ENCODE data around the gene KRT34. TPM values are rescaled to one million over a fixed set of nuclear protein-coding genes. Genes with fewer than 3 reads are reported as not detected.
"Not testable (repeated sequence)": the region's sequence is repeated elsewhere in the genome, so short reads cannot be mapped to it uniquely, and the experiment has no call there.

Gene KRT34
- total RNA-seq, 2 experiments from 2014 or later: not detected

DNA sequence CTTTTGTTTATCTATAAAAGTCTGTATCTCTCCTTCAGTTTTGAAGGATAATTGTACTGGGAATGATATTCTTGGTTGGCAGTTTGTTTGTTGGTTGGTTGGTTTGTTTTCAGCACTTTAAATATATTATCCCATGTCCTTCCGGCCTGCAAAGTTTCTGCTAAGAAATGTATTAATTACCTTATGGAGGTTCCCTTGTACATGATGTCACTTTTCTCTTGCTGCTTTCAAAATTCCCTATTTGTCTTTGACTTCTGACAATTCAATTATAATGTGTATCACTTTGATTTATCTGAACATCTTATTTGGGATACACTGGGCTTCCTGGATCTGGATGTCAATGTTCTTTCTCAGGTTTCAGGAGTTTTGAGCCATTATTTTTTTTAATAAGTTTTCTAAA lies 4.1 kb upstream of the KRT34 start:
- intact Hi-C loops (cut with micrococcal nuclease): no loop called here
- H3K4me1 Mint-ChIP-seq (ENCODE audit: low read depth): no peaks in the 10 kb centered on the region
- H3K36me3 Mint-ChIP-seq: peaks cover 8% of the 10 kb centered on the region
- no peak overlapping the region for H3K27ac Mint-ChIP-seq
- H3K9me3 Mint-ChIP-seq: peaks cover 13% of the 10 kb centered on the region
- ChIA-PET CTCF (no interaction called here), POLR2A (no interaction called here)
- H3K27me3 Mint-ChIP-seq: peaks cover 4% of the 10 kb centered on the region
- H3K4me3 Mint-ChIP-seq: no peak overlapping the region
- no peak for DNase-seq

DNA sequence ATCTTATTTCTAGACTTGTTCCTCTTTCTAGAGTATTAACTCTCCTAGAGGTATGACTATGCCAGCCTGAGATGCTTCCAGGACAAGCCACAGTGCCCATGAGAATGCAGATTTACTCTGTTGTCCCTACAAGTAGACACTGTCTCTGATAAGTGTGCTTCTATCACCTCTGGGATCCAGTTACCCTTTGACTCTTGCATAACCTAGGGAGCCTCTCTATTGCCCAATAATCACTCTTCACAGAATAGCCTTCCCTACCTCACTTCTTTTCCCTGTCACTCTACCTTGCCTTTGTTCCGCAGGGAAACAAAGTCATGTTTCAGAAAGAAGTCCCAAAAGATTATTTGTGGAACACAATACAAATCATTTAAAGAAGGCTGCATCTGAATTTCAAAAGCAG lies 1.6 kb upstream of the KRT34 start:
- no peaks in the 10 kb centered on the region for H3K27me3 Mint-ChIP-seq
- ChIA-PET CTCF (no interaction called here), POLR2A (no interaction called here)

DNA sequence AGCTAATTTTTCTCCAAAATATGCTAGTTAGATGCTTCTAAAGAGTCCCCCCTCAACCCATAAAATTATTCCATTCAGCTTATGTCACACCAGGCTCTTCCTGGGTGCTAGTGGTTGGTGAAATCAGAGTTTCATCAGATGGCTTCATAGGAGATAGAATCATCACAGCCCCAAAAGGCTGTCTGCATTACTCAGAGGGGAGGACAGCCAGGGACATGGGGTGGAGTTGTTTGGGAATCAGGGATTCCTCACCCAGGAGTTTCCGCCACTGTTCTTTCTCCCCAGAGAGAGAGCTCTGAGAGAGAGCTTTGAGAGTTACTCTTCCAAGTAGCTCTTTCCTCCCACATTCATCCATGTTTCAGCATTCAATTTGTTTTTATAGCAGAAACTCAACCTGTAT lies 288 bp upstream of the KRT34 start:
- ChIA-PET CTCF (interaction anchor here (1.1 kb wide), 1 partner anchor 167 kb away, joined by 3 read pairs; no protein-coding TSS in a partner anchor), POLR2A (no interaction called here)
- DNase-seq: no peak
- H3K27me3 Mint-ChIP-seq: no peaks in the 10 kb centered on the region
- peaks cover 12% of the 10 kb centered on the region for H3K9me3 Mint-ChIP-seq
- intact Hi-C loops (cut with micrococcal nuclease): no loop called here
- peaks cover 7% of the 10 kb centered on the region for H3K36me3 Mint-ChIP-seq
- peaks cover 6% of the 10 kb centered on the region for H3K4me1 Mint-ChIP-seq (ENCODE audit: low read depth)
- H3K27ac Mint-ChIP-seq: no peak overlapping the region
- H3K4me3 Mint-ChIP-seq: no peak overlapping the region

More for the DNA sequence above, 1.6 kb upstream of the KRT34 start:
- Mint-ChIP-seq H3K9me3 (peaks cover 13% of the 10 kb centered on the region), H3K36me3 (peaks cover 8% of the 10 kb centered on the region), H3K27ac (no peak overlapping the region), H3K4me3 (no peak overlapping the region), H3K4me1 (ENCODE audit: low read depth) (no peaks in the 10 kb centered on the region)
- intact Hi-C loops (cut with micrococcal nuclease): no loop called here
- DNase-seq: no peak

DNA sequence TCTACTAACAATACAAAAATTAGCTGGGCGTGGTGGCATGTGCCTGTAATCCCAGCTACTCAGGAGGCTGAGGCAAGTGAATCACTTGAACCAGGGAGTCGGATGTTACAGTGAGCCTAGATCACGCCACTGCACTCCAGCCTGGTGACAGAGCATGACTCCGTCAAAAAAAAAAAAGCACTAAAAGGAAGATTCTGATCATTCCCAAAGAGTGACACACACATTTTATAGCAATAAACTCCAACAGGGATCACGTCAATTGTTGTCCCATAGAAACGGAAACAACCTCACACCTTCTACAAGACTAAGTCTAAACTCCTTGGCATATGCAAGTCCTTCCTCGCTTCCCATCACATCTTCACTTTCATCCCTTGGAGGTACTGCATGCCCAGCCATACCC lies 2.0 kb downstream of the KRT34 start:
- H3K27ac Mint-ChIP-seq; H3K27me3 Mint-ChIP-seq; DNase-seq; POLR2A ChIA-PET; H3K4me1 Mint-ChIP-seq (ENCODE audit: low read depth); CTCF ChIA-PET; H3K4me3 Mint-ChIP-seq; H3K9me3 Mint-ChIP-seq; intact Hi-C loops (cut with micrococcal nuclease); H3K36me3 Mint-ChIP-seq: not testable (repeated sequence)

DNA sequence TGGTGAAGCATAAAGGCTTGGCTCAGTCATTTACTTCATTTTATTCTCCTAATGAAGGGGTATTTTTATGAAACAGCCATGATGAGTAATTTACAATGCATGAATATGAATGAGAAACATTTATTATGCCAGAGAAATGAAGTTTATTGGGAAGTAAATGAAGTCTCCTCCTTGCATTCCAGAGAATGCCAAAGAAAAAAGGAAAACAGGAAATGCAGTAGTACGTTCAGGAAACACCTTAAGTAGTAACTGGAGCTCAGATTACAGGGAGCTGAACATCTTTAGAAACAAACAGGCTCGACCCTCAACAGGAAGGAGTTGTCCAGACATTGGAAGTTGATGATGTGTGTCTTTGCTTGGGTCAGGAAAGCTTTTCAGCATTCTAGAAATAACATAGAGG lies 4.6 kb downstream of the KRT34 start:
- Mint-ChIP-seq H3K36me3 (peaks cover 1% of the 10 kb centered on the region), H3K27me3 (no peaks in the 10 kb centered on the region), H3K27ac (no peak overlapping the region), H3K9me3 (peaks cover 11% of the 10 kb centered on the region), H3K4me3 (no peak overlapping the region), H3K4me1 (ENCODE audit: low read depth) (peaks cover 6% of the 10 kb centered on the region)
- ChIA-PET POLR2A (no interaction called here), CTCF (no interaction called here)
- intact Hi-C loops (cut with micrococcal nuclease): no loop called here
- no peak for DNase-seq

DNA sequence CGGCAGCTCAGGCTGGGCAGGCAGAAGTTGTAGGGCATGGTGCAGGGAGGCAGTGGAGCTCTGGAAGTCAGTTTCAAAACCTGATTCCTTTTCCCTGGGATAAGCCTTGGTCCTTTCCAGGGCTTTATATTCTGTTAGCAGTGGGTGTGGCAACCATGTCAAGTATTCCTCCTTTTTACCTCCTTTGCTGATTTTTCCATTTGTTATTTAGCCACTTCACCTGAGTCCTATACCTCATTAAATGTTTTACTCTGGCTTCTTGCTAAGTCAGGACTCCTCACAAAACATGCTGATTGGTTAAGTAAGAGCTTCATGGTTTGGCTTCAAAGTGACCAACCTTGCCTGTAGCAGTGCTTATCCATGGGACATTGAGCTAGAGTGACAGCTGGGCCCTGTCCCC lies 12.4 kb downstream of the KRT34 start, which contains the start of gene KRT33B:
KRT33B (minus strand) TSS at position 101 of the 400 bp plus-strand sequence; CDS start at position 38, 63 bp downstream.
- Mint-ChIP-seq H3K36me3 (no peaks in the 10 kb centered on the region), H3K9me3 (peaks cover 8% of the 10 kb centered on the region), H3K4me1 (ENCODE audit: low read depth) (peaks cover 3% of the 10 kb centered on the region), H3K27ac (no peak within 1 kb of the TSS), H3K27me3 (no peaks in the 10 kb centered on the region), H3K4me3 (no peak within 1 kb of the TSS)
- no peak for DNase-seq
- CTCF ChIA-PET: interaction anchor here (1.7 kb wide), 1 partner anchor 179 kb away, joined by 4 read pairs; no protein-coding TSS in a partner anchor
- intact Hi-C loops (cut with micrococcal nuclease): no loop called here
- POLR2A ChIA-PET: no interaction called here

DNA sequence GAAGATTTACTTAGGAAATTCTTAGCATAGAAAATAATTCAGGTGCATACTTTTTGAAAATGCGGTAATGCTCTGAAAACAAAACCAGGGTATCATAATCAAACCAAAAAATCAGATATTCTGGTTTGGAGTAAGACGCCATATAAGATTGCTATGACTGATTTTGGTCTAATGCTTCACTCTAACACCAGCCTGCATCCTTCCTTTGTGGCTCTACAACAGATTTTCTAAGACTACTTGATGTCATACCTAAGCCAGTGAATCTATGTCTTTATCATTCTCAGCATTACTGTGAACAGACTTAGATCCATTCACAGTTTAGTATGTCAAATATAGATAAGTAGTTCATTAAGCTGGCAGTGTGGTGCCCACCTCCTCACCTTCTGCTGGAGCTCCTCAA lies 13.1 kb downstream of the KRT34 start:
- H3K4me1 Mint-ChIP-seq (ENCODE audit: low read depth): peaks cover 8% of the 10 kb centered on the region
- H3K27ac Mint-ChIP-seq: no peak overlapping the region
- H3K27me3 Mint-ChIP-seq: no peaks in the 10 kb centered on the region
- H3K9me3 Mint-ChIP-seq: peaks cover 2% of the 10 kb centered on the region
- no peak for DNase-seq
- H3K4me3 Mint-ChIP-seq: no peak overlapping the region
- intact Hi-C loops (cut with micrococcal nuclease): no loop called here
- CTCF ChIA-PET: no interaction called here
- POLR2A ChIA-PET: no interaction called here
- no peaks in the 10 kb centered on the region for H3K36me3 Mint-ChIP-seq

DNA sequence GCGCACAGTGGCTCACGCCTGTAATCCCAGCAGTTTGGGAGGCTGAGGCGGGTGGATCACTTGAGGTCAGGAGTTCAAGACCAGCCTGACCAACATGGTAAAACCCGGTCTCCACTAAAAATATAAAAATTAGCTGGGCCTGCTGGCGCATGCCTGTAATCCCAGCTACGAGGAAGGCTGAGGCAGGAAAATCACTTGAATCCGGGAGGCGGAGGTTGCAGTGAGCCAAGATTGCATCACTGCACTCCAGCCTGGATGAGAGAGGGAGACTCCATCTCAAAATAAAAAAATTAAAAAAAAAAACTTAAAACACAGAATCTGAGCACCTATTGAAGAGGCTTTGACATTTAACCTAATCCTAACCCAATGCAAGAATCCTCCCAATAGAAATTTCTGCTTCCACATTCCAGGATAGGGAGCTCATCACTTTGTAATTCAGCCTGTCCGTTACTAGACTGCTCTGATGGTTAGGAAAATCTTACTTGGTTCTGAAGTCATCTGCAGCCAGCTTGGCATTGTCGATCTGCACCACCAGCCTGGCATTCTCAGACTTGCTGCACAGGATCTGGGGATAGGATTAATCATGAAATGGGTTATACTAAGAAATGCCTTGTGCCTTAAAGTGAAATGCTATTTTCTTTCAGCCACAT lies 14.6 kb downstream of the KRT34 start:
- ChIA-PET CTCF (interaction anchor here (1.3 kb wide), 1 partner anchor 45 kb away, joined by 4 read pairs; no protein-coding TSS in a partner anchor), POLR2A (no interaction called here)
- no peaks in the 10 kb centered on the region for H3K36me3 Mint-ChIP-seq
- H3K27ac Mint-ChIP-seq: no peak overlapping the region
- DNase-seq: no peak
- peaks cover 8% of the 10 kb centered on the region for H3K4me1 Mint-ChIP-seq (ENCODE audit: low read depth)
- H3K27me3 Mint-ChIP-seq: no peaks in the 10 kb centered on the region
- intact Hi-C loops (cut with micrococcal nuclease): no loop called here
- no peaks in the 10 kb centered on the region for H3K9me3 Mint-ChIP-seq
- H3K4me3 Mint-ChIP-seq: no peak overlapping the region

DNA sequence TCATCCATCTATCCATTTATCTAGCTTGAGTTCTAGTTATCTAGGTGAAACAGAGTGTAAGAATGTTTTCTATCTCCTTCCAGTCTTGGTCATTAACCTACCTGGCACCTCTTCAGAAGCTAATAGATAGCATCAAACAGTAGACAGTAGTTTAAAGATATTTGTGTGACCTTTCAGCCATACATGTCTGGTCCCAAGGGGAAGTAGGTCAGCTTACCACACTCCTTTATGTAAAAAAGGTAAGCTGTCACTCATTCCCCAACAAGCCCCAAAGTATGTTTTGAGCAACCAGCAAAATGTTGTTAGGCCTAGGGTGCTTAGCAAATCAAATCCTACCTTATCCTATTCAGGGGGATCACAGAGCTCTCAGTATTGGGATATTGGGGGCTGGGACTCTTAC lies 16.0 kb downstream of the KRT34 start:
- intact Hi-C loops (cut with micrococcal nuclease): no loop called here
- H3K9me3 Mint-ChIP-seq: no peaks in the 10 kb centered on the region
- CTCF ChIA-PET: no interaction called here
- peaks cover 8% of the 10 kb centered on the region for H3K4me1 Mint-ChIP-seq (ENCODE audit: low read depth)
- H3K27me3 Mint-ChIP-seq: no peaks in the 10 kb centered on the region
- H3K36me3 Mint-ChIP-seq: no peaks in the 10 kb centered on the region
- DNase-seq: no peak
- no peak overlapping the region for H3K27ac Mint-ChIP-seq
- H3K4me3 Mint-ChIP-seq: no peak overlapping the region
- POLR2A ChIA-PET: no interaction called here

DNA sequence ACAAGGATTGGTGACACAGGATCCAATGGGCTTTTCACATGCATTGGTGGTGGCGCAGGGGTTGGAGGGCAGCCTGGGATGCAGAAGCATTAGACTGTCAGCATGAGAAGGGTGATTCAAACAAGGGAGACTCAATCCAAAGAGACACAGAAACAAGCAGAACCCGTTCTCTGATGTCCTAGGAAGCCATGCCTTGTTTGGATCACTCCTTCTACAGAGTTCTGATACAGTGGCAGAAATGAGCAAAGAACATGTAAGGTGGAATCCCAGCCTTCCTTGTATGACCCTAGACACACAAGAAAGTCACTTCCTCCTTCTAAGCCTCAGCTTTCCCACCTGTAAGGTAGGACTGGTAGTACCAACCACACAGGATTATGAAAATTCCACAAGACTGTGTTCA lies 18.2 kb downstream of the KRT34 start:
- Mint-ChIP-seq H3K36me3 (no peaks in the 10 kb centered on the region), H3K27ac (no peak overlapping the region), H3K27me3 (no peaks in the 10 kb centered on the region), H3K4me3 (no peak overlapping the region), H3K4me1 (ENCODE audit: low read depth) (peaks cover 5% of the 10 kb centered on the region), H3K9me3 (no peaks in the 10 kb centered on the region)
- no peak for DNase-seq
- CTCF ChIA-PET: no interaction called here
- POLR2A ChIA-PET: no interaction called here
- intact Hi-C loops (cut with micrococcal nuclease): no loop called here

DNA sequence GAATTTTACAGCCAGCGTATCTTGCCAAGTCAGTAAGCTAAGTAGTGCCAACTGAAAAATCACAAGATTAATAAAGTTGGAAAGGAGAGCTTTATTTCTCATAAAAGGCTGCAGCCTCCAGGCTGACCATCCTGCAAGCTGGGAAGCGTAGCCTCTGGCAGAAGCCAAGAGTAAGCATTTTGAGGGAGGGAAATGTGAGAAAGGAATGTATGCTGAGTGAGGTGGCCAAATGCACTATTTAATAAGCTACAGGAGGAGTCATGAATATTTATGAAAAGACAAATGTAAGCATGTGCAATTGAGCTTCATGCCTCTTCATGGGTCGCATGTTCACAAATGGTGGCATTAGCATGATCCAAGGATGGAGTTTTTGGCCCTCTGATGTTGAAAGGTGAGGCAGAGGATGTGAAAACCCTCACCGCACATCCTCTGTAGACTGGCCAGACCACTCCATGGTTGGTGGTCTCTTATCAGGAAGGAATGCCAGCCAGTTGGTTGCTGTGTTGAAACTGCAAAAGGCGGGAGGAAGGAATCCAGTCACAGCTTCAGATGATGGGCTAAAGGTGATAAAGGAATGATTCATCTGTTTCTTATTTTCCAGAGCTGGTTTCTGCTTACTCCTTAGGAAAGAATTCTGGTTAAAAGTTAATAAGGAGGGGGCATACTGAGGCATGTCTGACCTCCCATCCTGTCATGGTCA lies 21.7 kb downstream of the KRT34 start:
- intact Hi-C loops (cut with micrococcal nuclease): no loop called here
- no peaks in the 10 kb centered on the region for H3K36me3 Mint-ChIP-seq
- H3K27me3 Mint-ChIP-seq: no peaks in the 10 kb centered on the region
- no peak overlapping the region for H3K4me3 Mint-ChIP-seq
- peaks cover 5% of the 10 kb centered on the region for H3K4me1 Mint-ChIP-seq (ENCODE audit: low read depth)
- H3K27ac Mint-ChIP-seq: no peak overlapping the region
- ChIA-PET CTCF (no interaction called here), POLR2A (no interaction called here)
- H3K9me3 Mint-ChIP-seq: peaks cover 2% of the 10 kb centered on the region
- DNase-seq: no peak

DNA sequence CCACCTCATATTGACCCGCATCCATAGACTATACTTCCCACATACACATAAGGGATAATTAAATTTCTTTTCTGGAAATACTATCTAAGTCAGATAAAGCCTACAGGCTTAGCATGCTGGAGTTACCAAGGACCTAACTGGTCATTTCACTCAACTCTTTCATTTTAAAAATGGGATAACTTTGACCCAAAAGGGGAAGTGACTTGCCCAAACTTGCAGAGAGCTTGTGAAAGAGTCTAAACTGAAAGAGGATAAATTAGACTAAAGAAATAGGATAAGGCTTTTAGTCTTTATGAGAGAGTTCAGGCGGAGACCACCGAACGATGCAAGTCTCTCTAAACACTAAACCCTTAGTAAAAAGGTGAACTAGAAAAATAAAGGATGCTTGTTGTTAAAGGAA lies 27.6 kb downstream of the KRT34 start:
- no peak for DNase-seq
- H3K27me3 Mint-ChIP-seq: no peaks in the 10 kb centered on the region
- ChIA-PET CTCF (no interaction called here), POLR2A (no interaction called here)
- H3K4me3 Mint-ChIP-seq: no peak overlapping the region
- H3K27ac Mint-ChIP-seq: no peak overlapping the region
- intact Hi-C loops (cut with micrococcal nuclease): no loop called here
- H3K36me3 Mint-ChIP-seq: no peaks in the 10 kb centered on the region
- peaks cover 14% of the 10 kb centered on the region for H3K4me1 Mint-ChIP-seq (ENCODE audit: low read depth)
- H3K9me3 Mint-ChIP-seq: peaks cover 2% of the 10 kb centered on the region
